GM19328 (cell line): ENCODE results near the gene SLC35E2B.

Source experiments
- ATAC-seq: cut with Tn5 transposase; IDR thresholded peaks from one replicate; pipeline ENCODE4 v1.9.1; 2021; ENCODE audit warnings: mild to moderate bottlenecking, moderate library complexity; ENCODE audit not compliant: unreplicated experiment

SLC35E2B gene

DNA sequence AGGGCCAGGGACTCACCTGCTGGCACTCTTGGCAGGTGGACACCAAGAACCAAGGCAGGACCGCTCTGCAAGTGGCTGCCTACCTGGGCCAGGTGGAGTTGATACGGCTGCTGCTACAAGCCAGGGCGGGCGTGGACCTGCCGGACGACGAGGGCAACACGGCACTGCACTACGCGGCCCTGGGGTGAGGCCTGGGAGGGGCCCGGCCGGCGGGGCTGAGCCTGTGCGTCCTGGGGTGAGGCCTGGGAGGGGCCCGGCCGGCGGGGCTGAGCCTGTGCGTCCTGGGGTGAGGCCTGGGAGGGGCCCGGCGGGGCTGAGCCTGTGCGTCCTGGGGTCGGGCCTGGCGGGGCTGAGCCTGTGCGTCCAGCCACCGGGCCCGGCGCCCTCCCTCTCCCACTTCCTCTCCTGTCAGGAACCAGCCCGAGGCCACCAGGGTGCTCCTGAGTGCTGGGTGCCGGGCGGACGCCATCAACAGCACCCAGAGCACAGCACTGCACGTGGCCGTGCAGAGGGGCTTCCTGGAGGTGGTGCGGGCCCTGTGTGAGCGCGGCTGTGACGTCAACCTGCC lies 65.2 kb downstream of the SLC35E2B start:
- no peak for ATAC-seq

DNA sequence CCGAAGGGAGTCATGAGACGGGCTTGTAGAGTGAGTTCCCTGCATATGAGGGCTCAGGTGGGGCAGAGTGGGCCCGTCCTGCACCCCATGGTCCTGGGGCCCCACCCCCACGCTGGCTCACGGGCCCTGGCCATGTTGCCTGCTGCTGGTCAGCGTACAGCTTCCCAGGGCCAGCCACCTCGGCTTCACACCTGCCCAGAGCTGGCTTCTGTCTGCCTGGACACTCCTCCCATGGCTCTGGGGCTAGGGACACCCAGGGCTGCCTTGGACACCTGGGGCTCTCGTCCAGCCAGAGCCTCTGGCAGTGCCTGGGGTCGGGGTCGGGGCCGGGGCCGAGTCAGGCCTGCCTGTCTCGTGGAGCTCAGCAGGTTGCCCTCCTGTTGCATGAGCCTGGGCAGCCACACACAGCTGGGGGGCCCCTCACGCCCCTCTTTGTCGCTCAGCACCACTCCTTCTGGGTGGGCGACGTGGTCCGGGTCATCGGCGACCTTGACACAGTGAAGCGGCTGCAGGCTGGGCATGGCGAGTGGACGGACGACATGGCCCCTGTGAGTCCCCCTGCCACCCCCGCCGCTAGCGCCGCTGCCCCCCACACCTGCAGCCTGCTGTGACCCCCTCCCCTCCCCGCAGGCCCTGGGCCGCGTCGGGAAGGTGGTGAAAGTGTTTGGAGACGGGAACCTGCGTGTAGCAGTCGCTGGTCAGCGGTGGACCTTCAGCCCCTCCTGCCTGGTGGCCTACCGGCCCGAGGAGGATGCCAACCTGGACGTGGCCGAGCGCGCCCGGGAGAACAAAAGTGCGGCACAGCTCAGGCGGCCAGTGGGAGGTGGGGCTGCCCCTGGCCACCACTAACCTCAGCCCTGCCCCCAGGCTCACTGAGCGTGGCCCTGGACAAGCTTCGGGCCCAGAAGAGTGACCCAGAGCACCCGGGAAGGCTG lies 66.1 kb downstream of the SLC35E2B start:
- no peak for ATAC-seq

DNA sequence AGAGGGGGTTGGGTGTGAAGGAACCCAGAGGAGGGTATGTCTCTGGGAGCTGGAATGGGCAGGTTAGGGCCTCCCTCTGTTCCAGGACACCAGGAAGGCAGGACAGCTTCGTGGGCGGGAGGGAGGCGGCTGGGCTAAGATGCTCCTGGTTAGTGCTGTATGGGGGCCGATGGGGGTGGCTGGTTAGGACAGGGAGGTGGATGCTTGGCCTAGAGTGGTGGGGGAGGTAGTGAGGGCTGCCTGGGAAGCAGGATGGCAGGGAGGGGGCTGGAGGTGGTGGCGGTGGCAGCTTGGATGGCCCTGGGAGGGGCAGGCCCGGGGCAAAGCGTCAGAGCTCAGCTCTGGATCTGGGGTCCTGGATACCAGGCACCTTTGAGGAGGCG lies 66.8 kb downstream of the SLC35E2B start:
- no peak for ATAC-seq

DNA sequence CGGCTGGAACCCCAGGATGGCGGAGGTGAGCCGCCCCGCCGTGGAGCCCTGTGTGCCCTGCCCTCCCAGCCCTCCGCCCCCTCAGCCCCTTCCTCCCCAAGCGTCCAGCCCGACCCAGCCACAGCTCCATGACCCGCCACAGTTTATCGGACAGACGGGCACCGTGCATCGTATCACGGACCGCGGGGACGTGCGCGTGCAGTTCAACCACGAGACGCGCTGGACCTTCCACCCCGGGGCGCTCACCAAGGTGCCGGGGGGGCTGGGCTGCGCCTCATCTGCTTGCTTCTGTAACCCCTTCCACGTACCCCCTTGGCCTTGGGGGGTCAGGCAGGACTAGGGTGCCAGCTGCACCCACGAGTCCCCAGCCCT lies 67.2 kb downstream of the SLC35E2B start:
- no peak for ATAC-seq

DNA sequence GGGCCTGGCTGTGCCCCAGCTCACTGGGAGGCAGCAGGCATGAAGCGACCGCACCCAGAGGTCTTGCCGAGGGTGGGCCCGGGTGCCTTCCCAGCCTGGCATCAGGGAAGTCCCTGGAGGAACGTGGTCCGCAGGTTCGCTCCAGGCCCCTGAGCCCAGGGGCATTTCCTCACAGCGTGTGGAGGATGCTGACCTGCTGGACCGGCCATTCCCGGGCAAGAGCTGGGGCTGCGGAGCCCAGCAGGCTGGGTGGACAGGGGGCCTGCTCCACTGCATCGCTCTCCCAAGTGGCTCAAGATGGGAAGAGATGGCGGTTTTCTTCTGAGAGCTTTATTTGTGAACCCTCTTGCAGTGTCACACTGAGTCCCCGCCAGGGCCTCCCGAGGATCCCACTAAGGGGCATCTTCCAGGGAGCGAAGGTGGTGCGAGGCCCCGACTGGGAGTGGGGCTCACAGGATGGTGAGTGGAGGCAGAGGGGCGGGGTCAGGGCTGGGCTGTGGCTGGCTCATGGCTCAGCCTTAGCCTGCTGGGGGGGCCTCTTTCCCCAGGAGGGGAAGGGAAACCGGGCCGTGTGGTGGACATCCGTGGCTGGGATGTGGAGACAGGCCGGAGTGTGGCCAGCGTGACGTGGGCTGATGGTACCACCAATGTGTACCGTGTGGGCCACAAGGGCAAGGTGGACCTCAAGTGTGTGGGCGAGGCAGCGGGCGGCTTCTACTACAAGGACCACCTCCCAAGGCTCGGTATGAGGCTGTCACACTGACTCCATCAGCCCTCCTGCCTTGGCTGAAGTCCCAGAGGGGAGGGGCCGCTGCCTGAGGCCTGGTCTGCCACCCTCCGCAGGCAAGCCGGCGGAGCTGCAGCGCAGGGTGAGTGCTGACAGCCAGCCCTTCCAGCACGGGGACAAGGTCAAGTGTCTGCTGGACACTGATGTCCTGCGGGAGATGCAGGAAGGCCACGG lies 67.9 kb downstream of the SLC35E2B start:
- no peak for ATAC-seq

DNA sequence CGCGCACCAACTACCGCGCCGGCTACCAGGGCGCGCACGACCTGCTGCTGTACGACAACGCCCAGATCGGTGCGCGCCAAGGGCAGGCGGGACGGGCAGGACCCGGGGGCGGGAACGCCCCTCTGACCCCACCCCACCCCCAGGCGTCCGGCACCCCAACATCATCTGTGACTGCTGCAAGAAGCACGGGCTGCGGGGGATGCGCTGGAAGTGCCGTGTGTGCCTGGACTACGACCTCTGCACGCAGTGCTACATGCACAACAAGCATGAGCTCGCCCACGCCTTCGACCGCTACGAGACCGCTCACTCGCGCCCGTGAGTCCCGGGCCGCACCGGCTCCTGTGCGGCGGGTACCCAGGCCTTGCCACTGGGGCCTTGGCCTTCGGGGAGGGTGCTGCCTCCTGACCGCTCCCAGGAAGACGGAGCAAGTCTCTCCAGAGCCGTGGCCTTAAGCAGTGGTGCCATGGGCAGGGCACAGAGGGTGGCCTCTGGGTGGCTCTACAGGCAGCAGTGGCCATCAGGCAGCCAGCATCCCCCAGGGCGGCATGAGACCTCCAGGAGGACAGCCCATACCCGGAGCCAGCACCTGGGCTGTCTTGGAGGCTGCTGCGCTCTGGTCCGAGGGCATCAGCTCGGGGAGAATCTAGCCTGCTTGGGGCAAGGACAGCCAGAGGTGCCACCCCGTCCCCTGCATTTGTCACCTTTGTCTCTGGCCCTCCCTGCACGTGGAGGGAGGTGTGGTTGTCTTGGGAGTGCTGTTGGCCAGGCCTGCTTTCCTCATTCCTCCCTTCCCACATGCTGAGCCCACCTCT lies 68.8 kb downstream of the SLC35E2B start:
- ATAC-seq = no peak

DNA sequence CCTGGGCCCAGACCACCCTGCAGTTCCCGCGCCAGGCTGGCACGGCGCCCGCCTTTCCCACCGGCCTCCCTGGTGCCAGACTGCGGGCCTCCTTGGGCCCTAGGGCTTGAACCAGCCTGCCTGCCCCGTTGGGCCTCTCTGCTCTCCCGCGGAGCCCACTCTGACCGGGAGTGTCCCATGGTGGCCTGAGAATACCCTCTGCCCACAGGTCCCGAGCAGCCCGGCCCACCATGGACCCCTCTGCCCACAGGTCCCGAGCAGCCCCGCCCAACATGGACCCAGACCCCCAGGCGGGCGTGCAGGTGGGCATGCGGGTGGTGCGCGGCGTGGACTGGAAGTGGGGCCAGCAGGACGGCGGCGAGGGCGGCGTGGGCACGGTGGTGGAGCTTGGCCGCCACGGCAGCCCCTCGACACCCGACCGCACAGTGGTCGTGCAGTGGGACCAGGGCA lies 69.4 kb downstream of the SLC35E2B start:
- no peak for ATAC-seq

DNA sequence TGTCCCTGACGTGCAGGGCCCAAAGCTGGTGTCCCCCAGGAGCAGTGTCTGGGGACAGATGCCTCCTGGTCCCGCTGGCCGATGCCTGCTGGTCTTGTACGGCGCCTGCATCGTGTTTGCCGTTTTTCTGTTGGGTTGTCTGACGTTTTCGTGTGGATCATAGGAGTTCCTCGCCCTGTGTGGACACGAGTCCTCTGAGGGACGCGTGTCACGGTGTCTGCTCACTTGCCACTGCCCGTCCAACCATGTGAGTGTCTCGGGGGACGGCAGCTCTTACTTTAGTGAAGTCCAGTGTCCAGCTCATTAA lies 69.9 kb downstream of the SLC35E2B start:
- no peak for ATAC-seq

DNA sequence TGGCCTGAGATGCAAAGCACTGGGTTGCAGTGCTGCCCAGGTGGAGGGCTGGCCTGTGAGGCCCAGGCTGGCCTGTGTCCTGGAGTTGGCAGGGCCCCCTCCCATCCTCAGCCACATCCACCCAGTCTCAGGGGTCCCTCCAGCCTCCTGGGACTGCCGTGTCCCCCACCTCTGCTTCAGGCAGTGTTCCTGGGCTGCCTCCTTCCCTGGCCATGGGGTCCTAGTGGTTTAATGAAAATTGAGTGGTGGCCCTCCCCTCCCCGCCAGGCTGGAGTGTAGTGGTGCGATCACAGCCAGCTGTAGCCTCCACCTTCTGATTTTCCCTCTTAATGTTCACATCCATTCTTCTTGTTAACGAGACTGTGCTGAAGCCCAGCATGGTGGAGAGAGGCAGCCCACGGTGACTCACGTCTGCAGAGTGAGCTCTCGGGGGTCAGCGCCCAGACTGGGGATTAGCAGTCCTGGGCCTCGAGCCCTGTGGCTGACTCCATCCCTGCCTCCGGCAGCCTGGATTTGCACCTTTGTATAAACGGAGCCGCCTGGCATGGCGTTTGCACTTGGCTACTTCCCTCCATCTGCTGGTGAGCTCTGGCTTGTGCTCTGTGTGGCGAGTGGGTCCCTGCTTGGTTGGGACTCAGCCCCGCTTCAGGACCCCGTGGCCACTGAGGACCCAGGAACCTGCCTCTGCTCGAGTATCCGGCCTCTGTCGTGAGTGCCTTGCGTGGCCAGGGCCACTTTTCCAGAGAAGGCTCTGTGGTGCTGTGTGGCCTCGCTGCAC lies 70.4 kb downstream of the SLC35E2B start:
- no peak for ATAC-seq

DNA sequence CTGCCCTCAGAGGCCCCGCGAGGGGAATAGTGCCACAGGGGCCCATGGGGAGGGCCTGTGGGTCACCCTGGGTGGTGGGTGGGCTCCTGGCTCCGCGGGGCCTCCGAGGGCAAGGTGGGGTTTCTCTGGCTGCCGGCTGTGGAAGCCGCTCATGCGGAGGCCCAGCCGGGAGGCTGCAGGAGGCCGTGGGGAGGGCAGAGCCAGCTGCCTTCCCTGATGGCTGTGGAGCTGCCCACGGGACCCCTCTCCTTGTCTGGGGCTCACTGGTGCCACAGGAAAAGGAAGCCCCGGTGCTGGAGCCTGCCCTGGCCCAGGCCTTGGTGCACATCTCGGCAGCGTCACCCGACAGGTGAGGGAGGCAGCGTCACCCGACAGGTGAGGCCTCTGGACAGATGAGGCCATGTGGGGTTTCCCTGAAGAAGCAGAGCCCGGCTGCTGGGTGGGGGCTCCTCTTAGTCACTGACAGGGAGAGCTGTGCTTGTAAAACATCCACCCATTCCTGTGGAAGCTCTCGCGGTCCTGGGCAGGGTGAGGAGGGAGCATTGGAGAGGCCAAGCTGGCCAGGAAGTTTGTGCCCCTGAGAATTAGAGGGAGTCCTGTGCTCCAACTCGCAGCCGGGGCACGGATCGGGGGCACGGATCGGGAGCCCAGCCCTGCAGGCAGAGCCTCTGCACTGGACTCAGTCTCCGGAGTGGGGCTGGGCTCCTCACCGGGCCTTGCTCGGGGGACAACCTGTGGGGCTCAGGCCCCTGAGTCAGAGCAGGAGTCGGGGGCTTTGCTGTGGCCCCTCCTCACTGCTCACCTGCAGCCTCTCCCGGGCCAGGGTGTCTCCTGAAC lies 71.2 kb downstream of the SLC35E2B start:
- no peak for ATAC-seq

DNA sequence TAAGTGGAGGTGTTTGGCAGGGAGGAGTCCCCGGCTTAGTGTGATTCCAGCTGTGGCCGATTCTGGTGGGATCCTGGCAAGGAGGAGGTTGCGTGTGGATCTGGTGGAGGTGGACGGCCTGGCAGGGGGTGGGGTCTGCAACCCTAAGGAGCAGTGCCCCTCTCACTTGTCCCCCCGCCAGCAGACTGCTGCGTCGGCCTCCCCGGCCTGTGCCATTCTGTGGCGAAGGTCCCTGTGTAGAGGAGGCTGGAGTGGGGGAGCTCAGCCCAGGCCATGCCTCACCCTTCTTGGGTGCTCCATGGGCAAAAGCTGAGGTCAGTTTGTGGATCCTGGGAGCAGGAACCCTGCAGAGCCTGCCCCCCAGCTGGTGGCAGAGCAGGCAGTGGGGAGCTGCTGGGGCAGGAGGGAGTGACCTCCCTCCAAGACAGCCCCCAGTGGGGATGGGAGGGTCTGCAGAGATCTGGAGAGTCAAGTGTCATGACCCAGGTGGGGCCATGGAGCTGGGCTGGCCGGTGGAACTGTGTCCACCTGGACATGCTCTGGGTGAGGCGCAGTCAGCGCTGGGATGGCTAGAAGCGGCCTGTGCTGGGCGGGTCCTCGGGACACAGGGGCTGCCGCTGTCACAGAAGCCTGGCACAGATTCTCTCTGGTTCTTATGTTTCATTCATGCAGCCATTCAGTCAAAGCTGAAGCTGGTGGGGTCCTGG lies 72.0 kb downstream of the SLC35E2B start:
- ATAC-seq = no peak

DNA sequence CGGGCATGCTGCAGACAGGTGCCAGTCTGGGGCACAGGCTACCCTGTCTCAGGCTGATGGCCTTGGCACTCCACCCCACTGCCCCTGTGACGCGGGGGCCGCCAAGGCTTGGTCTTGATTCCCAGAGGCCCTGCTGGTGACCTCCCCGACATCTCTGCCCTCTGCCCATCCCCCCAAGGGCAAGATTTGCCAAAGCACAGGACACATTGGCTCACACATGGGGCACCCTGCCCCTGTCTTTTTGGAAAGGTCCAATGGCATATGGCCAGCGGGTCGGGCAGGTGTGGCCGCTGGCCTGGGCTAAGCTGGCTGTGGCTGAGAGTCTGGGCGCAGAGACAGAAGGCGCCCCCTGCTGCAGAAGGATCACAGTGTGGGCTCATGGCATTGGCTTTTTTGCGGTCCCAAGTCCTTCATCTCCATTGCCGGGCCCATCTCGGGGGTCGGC lies 72.7 kb downstream of the SLC35E2B start:
- no peak for ATAC-seq

DNA sequence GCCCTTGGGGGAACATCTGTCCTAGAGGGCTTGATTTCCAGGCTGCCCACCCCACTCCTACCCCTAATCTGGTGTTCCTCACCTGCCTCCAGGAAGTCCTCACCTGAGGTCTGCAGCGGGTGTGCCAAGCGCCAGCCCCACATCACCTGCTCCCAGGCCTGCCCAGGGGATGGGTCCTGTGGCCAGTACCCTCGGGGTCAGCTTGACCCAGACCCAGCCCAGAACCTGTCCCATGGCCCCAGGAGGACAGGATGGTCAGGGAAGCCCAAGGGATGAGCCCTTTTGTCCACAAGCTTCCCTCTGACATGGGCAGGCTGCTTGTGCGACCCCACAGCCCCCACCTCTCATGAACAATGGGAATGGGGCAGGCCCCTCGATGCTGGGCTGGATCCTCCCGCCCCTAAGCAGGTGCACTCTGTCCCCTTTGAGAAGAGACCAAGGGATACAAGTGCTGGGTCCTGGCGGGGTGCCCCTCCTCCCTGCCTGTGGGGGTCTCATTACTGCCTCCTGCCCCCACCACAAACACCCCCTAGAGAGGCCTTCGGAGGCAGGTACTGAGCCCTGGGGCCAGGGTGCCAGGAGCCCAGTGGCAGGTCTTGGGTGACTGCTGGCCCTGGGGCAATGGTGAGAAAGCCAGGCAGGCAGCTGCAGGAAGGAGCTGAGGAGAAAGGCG lies 74.1 kb downstream of the SLC35E2B start:
- ATAC-seq = no peak

DNA sequence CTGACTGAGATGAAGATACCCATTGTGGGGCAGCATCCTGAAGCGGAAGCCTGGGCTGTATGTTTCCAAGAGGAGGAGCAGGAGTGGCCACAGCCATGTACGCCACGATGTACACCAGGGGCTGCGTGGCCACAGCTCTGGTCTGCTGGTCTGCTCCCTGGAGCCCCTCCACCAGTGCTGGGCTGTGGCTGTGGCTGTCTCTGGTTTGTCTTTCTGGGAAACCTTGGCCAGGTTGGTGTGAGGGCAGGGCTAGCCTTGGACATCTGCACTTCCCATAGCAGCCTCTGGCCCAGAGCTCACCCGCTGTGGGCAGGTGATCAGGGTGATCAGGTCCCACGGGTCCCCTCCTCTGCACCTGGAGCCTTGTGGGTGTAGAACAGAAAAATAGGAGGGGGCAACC lies 74.7 kb downstream of the SLC35E2B start:
- ATAC-seq = no peak

DNA sequence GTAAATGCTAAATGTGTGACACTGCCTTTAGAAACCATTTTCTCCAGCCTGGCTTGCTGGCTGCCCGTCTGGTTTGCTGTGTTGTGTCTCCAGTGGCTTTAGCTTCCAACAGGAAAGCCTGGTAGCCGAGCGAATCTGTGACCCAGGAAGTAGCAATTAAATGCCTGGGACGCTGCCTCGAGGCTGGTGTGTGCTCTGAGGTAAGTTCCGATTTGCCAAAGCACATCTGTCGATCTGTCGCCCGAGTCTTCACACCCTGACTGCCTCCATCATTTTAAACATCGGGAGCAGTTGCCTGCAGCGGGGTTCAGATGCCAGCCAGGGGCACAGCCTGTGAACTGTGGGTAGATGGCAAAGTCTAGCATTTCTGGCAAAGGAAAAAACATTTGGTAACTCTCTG lies 75.1 kb downstream of the SLC35E2B start:
- ATAC-seq = no peak

DNA sequence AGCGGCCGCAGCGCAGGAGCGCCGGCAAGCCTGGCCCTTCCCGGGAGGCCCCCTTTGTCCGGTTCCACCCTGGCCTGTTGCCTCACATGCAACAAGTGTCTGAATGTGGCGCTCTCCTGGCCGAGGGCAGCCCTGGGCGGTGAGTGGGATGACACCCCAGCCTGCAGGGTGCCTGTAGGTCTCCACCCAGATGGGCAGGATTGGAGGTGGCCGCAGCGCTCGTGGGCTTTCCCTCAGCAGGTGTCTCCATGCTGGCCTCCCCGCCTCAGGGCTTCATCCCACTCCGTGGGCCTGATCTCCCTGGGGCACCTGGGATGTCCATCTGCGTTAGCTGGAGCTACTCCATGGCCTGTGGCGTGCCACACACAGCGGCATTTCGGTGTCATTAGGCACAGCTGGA lies 75.8 kb downstream of the SLC35E2B start:
- no peak for ATAC-seq

DNA sequence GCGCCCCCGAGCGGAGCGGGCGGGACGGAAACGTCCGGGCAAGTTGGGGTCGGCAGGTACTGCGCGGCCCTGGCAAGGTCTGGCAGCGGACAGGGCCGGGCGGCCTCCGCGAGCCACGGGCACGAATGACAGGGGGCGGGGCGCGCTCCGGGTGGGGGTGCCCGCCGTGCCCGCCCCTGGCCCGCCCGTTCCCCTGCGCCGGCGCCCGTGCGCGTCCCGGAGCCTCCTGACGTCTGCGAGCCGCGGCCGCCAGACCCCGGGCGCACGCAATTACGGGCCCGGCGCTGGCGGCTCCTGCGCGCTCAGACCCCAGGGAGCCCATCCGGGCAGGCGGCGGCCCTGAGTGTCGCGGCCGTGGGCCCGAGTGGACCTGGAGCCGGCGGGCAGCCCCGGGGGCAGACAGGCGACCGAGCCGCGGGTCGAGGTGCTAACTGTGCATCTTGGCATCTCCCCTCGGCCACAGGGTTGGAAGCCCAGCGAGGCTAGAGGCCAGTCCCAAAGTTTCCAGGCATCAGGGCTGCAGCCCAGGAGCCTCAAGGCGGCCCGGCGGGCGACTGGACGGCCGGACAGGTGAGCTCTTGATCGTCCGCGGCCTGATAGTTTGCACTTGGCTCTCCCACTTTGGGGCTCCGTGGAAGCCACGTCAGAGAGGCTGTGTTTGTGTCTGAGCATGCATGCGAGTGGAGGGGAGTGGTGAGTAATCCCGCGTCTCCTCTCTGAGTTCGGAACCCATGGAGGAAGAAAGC lies 76.4 kb downstream of the SLC35E2B start:
- ATAC-seq = peak; percentile 15
